Liver (tissue), 9 donors: ENCODE measurements around the gene COMMD3. TPM values are rescaled to one million over a fixed set of nuclear protein-coding genes. Genes with fewer than 3 reads are reported as not detected.
A peak's percentile ranks its signal among the peaks of the same experiment; 100 is the strongest.

ENCODE experiments used
- DNase-seq: peaks from one replicate; pipeline ENCODE4 v3.0.0-alpha.2; 2017; ENCODE audit warnings: low spot score
- H3K27ac ChIP-seq, 2 donors: one replicate each; pipeline ENCODE4 v1.7.0; 2013; ENCODE audit warnings: inconsistent platforms in 2 of 2, low read length in 2 of 2, control low read depth in 1 of 2, low read depth in 1 of 2, mild to moderate bottlenecking in 1 of 2
- H3K27me3 ChIP-seq, 4 donors: one replicate each; pipeline versions ENCODE4 v1.6.1 to v1.7.0; 2013; ENCODE audit warnings: low read length in 3 of 4, inconsistent platforms in 1 of 4, mild to moderate bottlenecking in 1 of 4, moderate library complexity in 1 of 4; ENCODE audit not compliant: control insufficient read depth in 4 of 4, insufficient read depth in 4 of 4
- H3K36me3 ChIP-seq, 4 donors: one replicate each; pipeline versions ENCODE4 v1.6.1 to v1.7.0; 2013; ENCODE audit warnings: low read length in 3 of 4, mild to moderate bottlenecking in 3 of 4, low read depth in 1 of 4, moderate library complexity in 1 of 4; ENCODE audit not compliant: control insufficient read depth in 4 of 4, insufficient read depth in 3 of 4
- H3K4me1 ChIP-seq, 4 donors: one replicate each; pipeline versions ENCODE4 v1.6.1 to v1.7.0; 2013; ENCODE audit warnings: low read length in 3 of 4, mild to moderate bottlenecking in 3 of 4, moderate library complexity in 1 of 4; ENCODE audit not compliant: control insufficient read depth in 4 of 4, insufficient read depth in 4 of 4
- H3K4me3 ChIP-seq, 3 donors: one replicate each; pipeline versions ENCODE4 v1.6.1 to v1.7.0; 2013; ENCODE audit warnings: low read length in 3 of 3, control low read depth in 1 of 3, low read depth in 1 of 3, mild to moderate bottlenecking in 1 of 3
- H3K9ac ChIP-seq, 2 donors: one replicate each; pipeline ENCODE4 v1.7.0; 2013; ENCODE audit warnings: low read length in 2 of 2, mild to moderate bottlenecking in 2 of 2, moderate library complexity in 2 of 2, control low read depth in 1 of 2, low read depth in 1 of 2
- H3K9me3 ChIP-seq, 4 donors: one replicate each; pipeline versions ENCODE4 v1.6.1 to v1.7.0; 2013; ENCODE audit warnings: low read length in 3 of 4; ENCODE audit not compliant: control insufficient read depth in 4 of 4
- CTCF ChIP-seq: fragments of 150-350 bp; IDR thresholded peaks from 2 replicates; pipeline ENCODE4 v1.5.1; 2017; ENCODE audit warnings: improper control_type of control experiment, low read depth, low read length; ENCODE audit not compliant: missing input control
- FOXA1 ChIP-seq: IDR thresholded peaks from 2 replicates; pipeline ENCODE4 v1.6.1; 2016; ENCODE audit warnings: antibody characterized with exemption
- FOXA2 ChIP-seq: IDR thresholded peaks from 2 replicates; pipeline ENCODE4 v1.6.1; 2016; ENCODE audit warnings: antibody characterized with exemption
- HNF4G ChIP-seq: IDR thresholded peaks from 2 replicates; pipeline ENCODE4 v1.6.1; 2016; ENCODE audit warnings: antibody characterized with exemption
- JUND ChIP-seq, 2 donors: IDR thresholded peaks; 2 replicates each; pipeline ENCODE4 v1.6.1; 2016; ENCODE audit warnings: antibody characterized with exemption in 2 of 2
- NR2F2 ChIP-seq: IDR thresholded peaks from 2 replicates; pipeline ENCODE4 v1.6.1; 2016; ENCODE audit warnings: antibody characterized with exemption
- REST ChIP-seq: IDR thresholded peaks from 2 replicates; pipeline ENCODE4 v1.6.1; 2016; ENCODE audit warnings: antibody characterized with exemption, mild to moderate bottlenecking
- YY1 ChIP-seq: IDR thresholded peaks from 2 replicates; pipeline ENCODE4 v1.6.1; 2016; ENCODE audit warnings: antibody characterized with exemption, mild to moderate bottlenecking
- WGBS: extraction: QIAGEN DNeasy Blood & Tissue Kit; methylation state at CpG from one replicate; pipeline ENCODE4 v1.1.7; 2013; 5-methylcytosine and 5-hydroxymethylcytosine counted together
- polyA plus RNA-seq, 2 donors: library from polyadenylated mRNA; stranded (reverse) in 1 of 2; unstranded in 1 of 2; fragments of 200-250 nt in 1 of 2; fragments of >200 nt in 1 of 2; fragmentation: Nextera tagmentation in 1 of 2; extraction: Ambion mirVana in 1 of 2; gene quantifications; one replicate each; pipeline versions ENCODE4 v1.2.1 to v1.2.3, GENCODE V29; 2013 to 2015
- total RNA-seq, 2 donors: library from RNA; depleted of rRNA; stranded (reverse); fragments of >200 nt; gene quantifications; one replicate each; pipeline ENCODE4 v1.2.3, GENCODE V29; 2014
- donor health status: healthy.
- donor health status: healthy.
- donor health status: healthy.
- donor health status: healthy.
- donor health status: healthy.

COMMD3 gene
- total and polyA plus RNA-seq, 4 donors, result 18.3 to 62.0 (median 25.8) TPM

- H3K4me3 ChIP-seq, result peak overlapping the region; percentile 52 to 55 (median 53)
- H3K9me3 ChIP-seq, result peaks cover 0 to 7% (median 1%) of the 10 kb centered on the region in 4 donors
- peak; percentile 70 for DNase-seq
- TF ChIP-seq HNF4G (no peak), REST (no peak), JUND (IDR thresholded peaks at IDR 0.05) (no peak), FOXA1 (no peak)
- WGBS, result 17% methylated on average over 73 of the region's 73 CpGs
- H3K9ac ChIP-seq, result no peak overlapping the region
- H3K4me1 ChIP-seq, result peaks cover 3 to 29% (median 24%) of the 10 kb centered on the region in 4 donors
- peaks cover 0 to 7% (median 5%) of the 10 kb centered on the region in 4 donors for H3K36me3 ChIP-seq
- no peak overlapping the region for H3K27ac ChIP-seq
- peaks cover 0 to 35% (median 14%) of the 10 kb centered on the region in 4 donors for H3K27me3 ChIP-seq
Observed at GRCh38 chr10:22334414-22335172, 18.4 kb downstream of the COMMD3 start.

- TF ChIP-seq NR2F2 (no peak), YY1 (peak; percentile 89), CTCF (peak; percentile 23)
- Histone ChIP-seq H3K27ac (no peak overlapping the region), H3K27me3 (peaks cover 0 to 35% (median 14%) of the 10 kb centered on the region in 4 donors), H3K9me3 (peaks cover 0 to 7% (median 1%) of the 10 kb centered on the region in 4 donors), H3K4me3 (peak overlapping the region; percentile 52 to 55 (median 53)), H3K36me3 (no peaks in the 10 kb centered on the region), H3K4me1 (peaks cover 6 to 32% (median 25%) of the 10 kb centered on the region in 4 donors), H3K9ac (peak overlapping the region in 1 of 2 donors; percentile 59)
- DNase-seq, result peak; percentile 73
- WGBS, result 8% methylated on average over 71 of the region's 71 CpGs
Observed at GRCh38 chr10:22335173-22335933, 19.2 kb downstream of the COMMD3 start.

GRCh38 chr10:22338185-22338900, 22.2 kb downstream of the COMMD3 start:
- Histone ChIP-seq H3K36me3 (no peaks in the 10 kb centered on the region), H3K9ac (no peak overlapping the region), H3K9me3 (peaks cover 0 to 7% (median 1%) of the 10 kb centered on the region in 4 donors), H3K27me3 (peaks cover 0 to 47% (median 21%) of the 10 kb centered on the region in 4 donors), H3K4me1 (peaks cover 11 to 39% (median 28%) of the 10 kb centered on the region in 4 donors), H3K4me3 (no peak overlapping the region), H3K27ac (no peak overlapping the region)
- WGBS, result 19% methylated on average over 9 of the region's 9 CpGs
- no peak for DNase-seq
- TF ChIP-seq FOXA2, result no peak
